Loucy (cell line): Measurements from ENCODE around the gene CHSY3.
"Not testable (repeated sequence)": the region's sequence is repeated elsewhere in the genome, so short reads cannot be mapped to it uniquely, and the experiment has no call there.

Experiments
- EZH2phosphoT487 ChIP-seq: fragments of 200-600 bp; IDR thresholded peaks from 2 replicates; pipeline ENCODE4 v1.6.1; 2018; ENCODE audit warnings: antibody characterized with exemption, mild to moderate bottlenecking, moderate library complexity, borderline replicate concordance
- TF ChIP-seq, protein P1 (sequence below): fragments of 200-600 bp; sonication (generic); conservative IDR thresholded peaks from 2 replicates; pipeline ENCODE4 v1.5.1; 2014; ENCODE audit warnings: mild to moderate bottlenecking, antibody characterized with exemption, low read length

DNA sequence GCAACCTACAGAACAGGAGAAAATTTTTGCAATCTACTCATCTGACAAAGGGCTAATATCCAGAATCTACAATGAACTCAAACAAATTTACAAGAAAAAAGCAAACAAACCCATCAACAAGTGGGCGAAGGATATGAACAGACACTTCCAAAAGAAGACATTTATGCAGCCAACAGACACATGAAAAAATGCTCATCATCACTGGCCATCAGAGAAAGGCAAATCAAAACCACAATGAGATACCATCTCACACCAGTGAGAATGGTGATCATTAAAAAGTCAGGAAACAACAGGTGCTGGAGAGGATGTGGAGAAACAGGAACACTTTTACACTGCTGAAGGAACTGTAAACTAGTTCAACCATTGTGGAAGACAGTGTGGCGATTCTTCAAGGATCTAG is 322.3 kb downstream of the CHSY3 start:
- TF ChIP-seq, protein P1, sequence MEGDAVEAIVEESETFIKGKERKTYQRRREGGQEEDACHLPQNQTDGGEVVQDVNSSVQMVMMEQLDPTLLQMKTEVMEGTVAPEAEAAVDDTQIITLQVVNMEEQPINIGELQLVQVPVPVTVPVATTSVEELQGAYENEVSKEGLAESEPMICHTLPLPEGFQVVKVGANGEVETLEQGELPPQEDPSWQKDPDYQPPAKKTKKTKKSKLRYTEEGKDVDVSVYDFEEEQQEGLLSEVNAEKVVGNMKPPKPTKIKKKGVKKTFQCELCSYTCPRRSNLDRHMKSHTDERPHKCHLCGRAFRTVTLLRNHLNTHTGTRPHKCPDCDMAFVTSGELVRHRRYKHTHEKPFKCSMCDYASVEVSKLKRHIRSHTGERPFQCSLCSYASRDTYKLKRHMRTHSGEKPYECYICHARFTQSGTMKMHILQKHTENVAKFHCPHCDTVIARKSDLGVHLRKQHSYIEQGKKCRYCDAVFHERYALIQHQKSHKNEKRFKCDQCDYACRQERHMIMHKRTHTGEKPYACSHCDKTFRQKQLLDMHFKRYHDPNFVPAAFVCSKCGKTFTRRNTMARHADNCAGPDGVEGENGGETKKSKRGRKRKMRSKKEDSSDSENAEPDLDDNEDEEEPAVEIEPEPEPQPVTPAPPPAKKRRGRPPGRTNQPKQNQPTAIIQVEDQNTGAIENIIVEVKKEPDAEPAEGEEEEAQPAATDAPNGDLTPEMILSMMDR: not testable (repeated sequence)
- not testable (repeated sequence) for TF ChIP-seq EZH2phosphoT487
